Naive B cell (primary cell): Measurements from ENCODE around the gene TAC3. TPM values are rescaled to one million over a fixed set of nuclear protein-coding genes. Genes with fewer than 3 reads are reported as not detected.
"Not testable (repeated sequence)": the region's sequence is repeated elsewhere in the genome, so short reads cannot be mapped to it uniquely, and the experiment has no call there.

ENCODE experiments used
- ATAC-seq, 2 donors: fragments of 150-1000 bp; cut with Tn5 transposase; 2 replicates each; pipeline ENCODE4 v1.10.0; 2021; ENCODE audit warnings: low read depth in 2 of 2, mild to moderate bottlenecking in 2 of 2, moderate library complexity in 2 of 2
- DNase-seq: peaks from one replicate; pipeline ENCODE4 v3.0.0; 2022
- H3K27ac Mint-ChIP-seq, 6 donors: one replicate each; pipeline ENCODE4 v1.8.0; 2020 to 2022; ENCODE audit warnings: mild to moderate bottlenecking in 6 of 6, mixed read lengths in 6 of 6, moderate library complexity in 5 of 6, inconsistent platforms in 2 of 6
- H3K27me3 Mint-ChIP-seq, 3 donors: one replicate each; pipeline ENCODE4 v1.8.0; 2021 to 2022; ENCODE audit warnings: mixed read lengths in 3 of 3, mild to moderate bottlenecking in 1 of 3
- H3K36me3 Mint-ChIP-seq, 2 donors: one replicate each; pipeline ENCODE4 v1.8.0; 2020 to 2022; ENCODE audit warnings: mixed read lengths in 2 of 2, inconsistent platforms in 1 of 2, mild to moderate bottlenecking in 1 of 2
- H3K4me1 Mint-ChIP-seq, 3 donors: one replicate each; pipeline ENCODE4 v1.8.0; 2020 to 2022; ENCODE audit warnings: mixed read lengths in 3 of 3, inconsistent platforms in 1 of 3, mild to moderate bottlenecking in 1 of 3, moderate library complexity in 1 of 3
- H3K4me3 Mint-ChIP-seq, 8 donors: one replicate each; pipeline ENCODE4 v1.8.0; 2020 to 2022; ENCODE audit warnings: mild to moderate bottlenecking in 8 of 8, mixed read lengths in 8 of 8, moderate library complexity in 8 of 8, inconsistent platforms in 2 of 8
- H3K9me3 Mint-ChIP-seq, 7 donors: one replicate each; pipeline ENCODE4 v1.8.0; 2020 to 2022; ENCODE audit warnings: mixed read lengths in 7 of 7, mild to moderate bottlenecking in 5 of 7, inconsistent platforms in 2 of 7, moderate library complexity in 1 of 7
- polyA plus RNA-seq, 6 donors: library from polyadenylated mRNA; unstranded; fragments of 300-500 nt; fragmentation: Illumina TruSeq; gene quantifications; one replicate each; pipeline ENCODE4 v1.2.3, GENCODE V29; 2021; ENCODE audit warnings: low read depth in 6 of 6

TAC3 gene
- polyA plus RNA-seq, 6 donors from 2014 or later = not detected

DNA sequence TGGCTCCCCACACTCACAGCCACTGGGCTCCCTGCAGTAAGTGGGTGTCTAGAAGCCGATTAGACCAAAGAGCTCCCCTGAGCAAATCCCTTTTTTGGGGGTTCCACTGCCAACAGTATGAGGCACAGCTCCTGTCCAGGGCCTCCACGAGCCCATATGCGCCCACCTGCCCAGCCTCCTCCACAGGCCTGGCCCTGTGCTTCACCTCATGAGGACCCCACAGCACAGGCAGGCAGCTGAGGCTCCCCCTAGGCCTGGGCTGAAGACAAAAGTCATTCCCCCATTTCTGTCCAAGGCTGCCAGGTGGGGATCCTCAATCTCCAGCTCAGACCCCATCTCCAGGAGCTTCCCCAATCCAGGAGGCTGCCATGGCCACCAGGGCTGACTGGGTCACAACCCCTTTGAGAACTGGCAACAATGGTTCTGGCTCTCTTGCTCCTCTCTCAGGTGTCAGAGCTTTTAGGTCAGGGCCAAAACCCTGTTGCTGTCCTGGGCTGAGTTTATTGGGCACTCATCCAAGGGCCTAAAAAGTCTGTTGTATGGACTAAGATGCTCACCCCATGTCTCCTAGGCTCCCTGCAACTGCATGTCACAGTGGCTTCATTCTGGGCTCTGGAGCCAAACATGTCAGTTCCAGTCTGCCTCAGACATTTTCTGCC, 33.6 kb downstream of the TAC3 start:
- H3K27ac Mint-ChIP-seq, H3K9me3 Mint-ChIP-seq, ATAC-seq, H3K27me3 Mint-ChIP-seq, H3K4me3 Mint-ChIP-seq, H3K4me1 Mint-ChIP-seq, H3K36me3 Mint-ChIP-seq, DNase-seq: not testable (repeated sequence)

DNA sequence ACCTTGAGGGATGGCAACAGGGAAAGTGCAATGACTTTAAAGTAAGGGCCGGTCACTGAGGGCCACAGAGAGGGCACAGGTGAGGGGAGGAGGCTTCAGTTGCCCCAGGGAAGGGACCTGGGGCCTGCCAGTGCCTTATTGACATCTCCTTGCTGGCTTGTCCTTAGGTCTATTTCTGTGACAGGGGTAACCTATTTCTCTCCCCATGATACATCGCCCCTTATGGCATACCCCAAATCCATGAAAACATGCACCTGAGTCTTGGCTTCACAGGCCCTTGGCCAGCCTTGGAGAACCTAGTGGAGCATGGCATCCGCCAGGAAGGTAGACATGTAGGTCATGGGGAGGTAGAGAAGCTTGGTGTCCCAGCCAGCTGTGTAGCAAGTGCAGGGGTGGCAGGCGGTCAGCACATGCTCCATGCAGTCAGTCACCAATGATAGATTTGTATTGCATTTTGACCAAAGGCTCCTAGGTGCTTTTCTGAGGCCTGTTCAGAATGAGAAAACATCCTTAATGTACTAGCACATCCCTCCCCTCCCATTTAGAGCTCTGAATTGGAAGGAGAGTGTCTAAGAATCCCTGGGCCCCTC, 35.3 kb downstream of the TAC3 start:
- H3K27ac Mint-ChIP-seq = no peak overlapping the region

DNA sequence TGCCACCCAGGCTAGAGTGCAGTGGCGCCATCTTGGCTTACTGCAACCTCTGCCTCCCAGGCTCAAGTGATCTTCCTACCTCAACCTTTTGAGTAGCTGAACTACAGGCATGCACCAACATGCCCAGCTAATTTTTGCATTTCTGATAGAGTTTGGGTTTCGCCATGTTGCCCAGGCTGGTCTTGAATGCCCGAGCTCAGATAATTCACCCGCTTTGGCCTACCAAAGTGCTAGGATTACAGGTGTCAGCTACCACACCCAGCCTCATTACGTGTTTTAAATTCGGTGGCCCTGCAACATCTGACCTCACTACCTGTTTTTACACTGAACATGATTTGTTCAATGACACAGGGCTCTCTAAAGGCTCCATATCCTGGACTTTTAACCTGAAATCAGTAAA, 36.1 kb downstream of the TAC3 start:
- ATAC-seq (no peak), DNase-seq (no peak)
- H3K4me3 Mint-ChIP-seq = no peak overlapping the region
- no peaks in the 10 kb centered on the region for H3K27me3 Mint-ChIP-seq
- no peaks in the 10 kb centered on the region for H3K4me1 Mint-ChIP-seq
- peak overlapping the region in 1 of 6 donors; percentile 49 for H3K27ac Mint-ChIP-seq
- no peaks in the 10 kb centered on the region for H3K36me3 Mint-ChIP-seq
- H3K9me3 Mint-ChIP-seq = peaks cover 0 to 2% (median 0%) of the 10 kb centered on the region in 7 donors

More for the DNA sequence above, 35.3 kb downstream of the TAC3 start:
- no peak overlapping the region for H3K4me3 Mint-ChIP-seq
- DNase-seq = no peak
- H3K27me3 Mint-ChIP-seq = no peaks in the 10 kb centered on the region
- H3K9me3 Mint-ChIP-seq = peaks cover 0 to 2% (median 0%) of the 10 kb centered on the region in 7 donors
- no peaks in the 10 kb centered on the region for H3K36me3 Mint-ChIP-seq
- H3K4me1 Mint-ChIP-seq = no peaks in the 10 kb centered on the region
- ATAC-seq = no peak

DNA sequence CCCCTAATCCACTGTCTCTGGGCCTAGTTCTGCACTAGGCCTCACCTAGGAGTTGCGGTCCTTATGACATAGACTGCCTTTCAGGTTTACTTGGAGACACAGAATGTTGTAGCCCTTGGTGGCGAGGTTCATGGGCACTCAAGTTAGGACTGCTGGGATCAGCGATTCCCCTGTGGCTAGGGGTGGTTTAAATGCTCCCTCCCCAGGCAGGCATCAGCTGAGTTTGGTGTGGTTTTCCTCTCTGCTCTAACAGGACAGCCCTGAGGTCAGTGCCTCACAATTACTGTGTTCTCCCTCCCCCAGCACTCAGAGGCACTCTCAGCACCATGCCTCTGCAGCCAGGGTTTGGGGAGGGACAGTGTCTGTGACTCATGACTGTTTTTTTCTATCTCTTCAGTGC, 36.7 kb downstream of the TAC3 start:
- Mint-ChIP-seq H3K4me3 (no peak overlapping the region), H3K36me3 (no peaks in the 10 kb centered on the region), H3K27ac (peak overlapping the region in 1 of 6 donors; percentile 37), H3K27me3 (no peaks in the 10 kb centered on the region), H3K4me1 (no peaks in the 10 kb centered on the region), H3K9me3 (peaks cover 0 to 2% (median 0%) of the 10 kb centered on the region in 7 donors)
- no peak for ATAC-seq
- DNase-seq = no peak

DNA sequence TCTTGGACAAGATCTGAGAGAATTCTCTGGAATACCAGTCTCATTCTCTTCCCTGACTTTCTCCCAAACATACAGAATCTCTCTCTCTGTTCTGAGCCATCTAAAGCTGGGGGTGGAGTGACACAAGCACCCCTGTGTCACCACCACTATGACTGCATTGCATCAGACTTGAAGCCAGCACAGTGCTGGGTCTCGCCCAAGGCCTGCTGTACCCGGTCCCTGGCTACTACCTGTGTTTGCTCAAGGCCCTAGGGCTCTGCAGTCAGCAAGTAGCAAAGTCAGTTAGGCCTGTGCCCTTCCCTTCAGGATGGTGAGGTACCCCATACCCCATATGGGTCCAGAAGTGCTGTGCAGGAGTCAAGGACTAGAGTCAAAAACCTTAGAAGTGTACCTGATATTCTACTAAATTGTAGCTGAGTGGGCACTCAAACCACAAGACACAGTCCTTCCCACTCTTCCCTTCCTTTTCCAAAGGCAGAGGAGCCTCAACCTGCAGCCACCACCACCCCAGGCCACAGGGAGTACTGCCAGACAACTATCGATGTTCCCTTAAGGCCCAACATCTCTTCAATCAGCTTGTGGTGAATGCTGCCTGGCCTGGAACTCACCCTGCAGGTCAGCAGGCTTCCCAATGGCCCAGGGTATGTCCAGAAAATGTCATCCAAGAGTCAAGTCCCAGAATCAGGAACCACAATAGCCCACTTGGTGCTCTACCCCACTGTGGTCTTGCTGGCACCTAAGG, 37.8 kb downstream of the TAC3 start:
- Mint-ChIP-seq H3K4me3 (no peak overlapping the region), H3K27ac (peak overlapping the region in 1 of 6 donors; percentile 38), H3K4me1 (no peaks in the 10 kb centered on the region), H3K36me3 (no peaks in the 10 kb centered on the region), H3K27me3 (no peaks in the 10 kb centered on the region), H3K9me3 (peaks cover 0 to 2% (median 0%) of the 10 kb centered on the region in 7 donors)
- ATAC-seq (no peak), DNase-seq (no peak)

DNA sequence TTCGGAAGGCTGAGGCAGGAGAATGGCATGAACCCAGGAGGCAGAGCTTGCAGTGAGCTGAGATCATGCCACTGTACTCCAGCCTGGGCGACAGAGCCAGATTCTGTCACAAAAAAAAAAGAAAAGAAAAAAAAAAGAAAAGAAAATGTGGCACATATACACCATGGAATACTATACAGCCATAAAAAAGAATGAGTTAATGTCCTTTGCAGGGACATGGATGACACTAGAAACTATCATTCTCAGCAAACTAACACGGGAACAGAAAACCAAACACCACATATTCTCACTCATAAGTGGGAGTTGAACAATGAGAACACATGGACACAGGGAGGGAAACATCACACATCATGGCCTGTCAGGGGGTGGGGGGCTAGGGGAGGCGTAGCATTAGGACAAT, 39.0 kb downstream of the TAC3 start:
- H3K4me3 Mint-ChIP-seq, DNase-seq, H3K4me1 Mint-ChIP-seq, ATAC-seq, H3K27ac Mint-ChIP-seq, H3K9me3 Mint-ChIP-seq, H3K27me3 Mint-ChIP-seq, H3K36me3 Mint-ChIP-seq: not testable (repeated sequence)

DNA sequence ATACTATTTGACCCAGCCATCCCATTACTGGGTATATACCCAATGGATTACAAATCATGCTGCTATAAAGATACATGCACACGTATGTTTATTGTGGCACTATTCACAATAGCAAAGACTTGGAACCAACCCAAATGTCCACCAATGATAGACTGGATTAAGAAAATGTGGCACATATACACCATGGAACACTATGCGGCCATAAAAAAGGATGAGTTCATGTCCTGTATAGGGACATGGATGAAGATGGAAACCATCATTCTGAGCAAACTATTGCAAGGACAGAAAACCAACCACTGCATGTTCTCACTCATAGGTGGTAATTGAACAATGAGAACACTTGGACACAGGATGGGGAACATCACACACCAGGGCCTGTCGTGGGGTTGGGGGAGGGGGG, 42.1 kb downstream of the TAC3 start:
- peaks cover 4 to 18% (median 11%) of the 10 kb centered on the region in 3 donors for H3K27me3 Mint-ChIP-seq
- H3K27ac Mint-ChIP-seq, H3K36me3 Mint-ChIP-seq, H3K4me1 Mint-ChIP-seq, H3K4me3 Mint-ChIP-seq, DNase-seq, ATAC-seq, H3K9me3 Mint-ChIP-seq: not testable (repeated sequence)

DNA sequence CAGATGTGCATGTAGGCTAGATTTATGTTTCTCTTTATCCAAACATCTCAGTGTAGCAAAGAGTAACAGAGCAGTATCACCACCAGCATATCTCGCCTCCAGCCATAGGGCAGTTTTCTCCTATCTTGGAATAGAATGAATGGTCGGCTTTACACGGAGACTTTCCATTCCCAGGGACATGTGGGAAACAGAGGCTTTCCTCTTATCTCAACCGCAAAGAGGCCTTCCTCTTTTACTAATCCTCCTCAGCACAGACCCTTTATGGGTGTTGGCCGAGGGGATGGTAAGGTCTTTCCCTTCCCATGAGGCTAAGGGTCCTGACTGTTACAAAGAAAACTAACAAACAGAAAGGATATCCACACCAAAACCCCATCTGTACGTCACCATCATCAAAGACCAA, 47.4 kb downstream of the TAC3 start:
- ATAC-seq, H3K4me3 Mint-ChIP-seq, H3K36me3 Mint-ChIP-seq, H3K27ac Mint-ChIP-seq, DNase-seq, H3K4me1 Mint-ChIP-seq: not testable (repeated sequence)
- Mint-ChIP-seq H3K9me3 (peaks cover 0 to 12% (median 0%) of the 10 kb centered on the region in 7 donors), H3K27me3 (peaks cover 8 to 20% (median 12%) of the 10 kb centered on the region in 3 donors)

DNA sequence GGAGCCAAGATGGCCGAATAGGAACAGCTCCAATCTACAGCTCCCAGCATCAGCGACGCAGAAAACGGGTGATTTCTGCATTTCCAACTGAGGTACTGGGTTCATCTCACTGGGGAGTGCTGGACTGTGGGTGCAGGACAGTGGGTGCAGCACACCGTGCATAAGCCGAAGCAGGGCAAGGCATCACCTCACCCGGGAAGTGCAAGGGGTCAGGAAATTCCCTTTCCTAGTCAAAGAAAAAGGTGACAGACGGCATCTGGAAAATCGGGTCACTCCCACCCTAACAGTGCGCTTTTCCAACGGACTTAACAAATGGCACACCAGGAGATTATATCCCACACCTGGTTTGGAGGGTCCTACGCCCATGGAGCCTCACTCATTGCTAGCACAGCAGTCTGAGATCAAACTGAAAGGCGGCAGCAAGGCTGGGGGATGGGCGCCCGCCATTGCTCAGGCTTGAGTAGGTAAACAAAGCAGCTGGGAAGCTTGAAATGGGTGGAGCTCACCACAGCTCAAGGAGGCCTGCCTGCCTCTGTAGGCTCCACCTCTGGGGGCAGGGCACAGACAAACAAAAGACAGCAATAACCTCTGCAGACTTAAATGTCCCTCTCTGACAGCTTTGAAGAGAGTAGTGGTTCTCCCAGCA, 50.2 kb downstream of the TAC3 start:
- not testable (repeated sequence) for H3K4me1 Mint-ChIP-seq, H3K27ac Mint-ChIP-seq, H3K4me3 Mint-ChIP-seq, ATAC-seq, H3K36me3 Mint-ChIP-seq, DNase-seq
- H3K27me3 Mint-ChIP-seq = peaks cover 12 to 24% (median 21%) of the 10 kb centered on the region in 3 donors
- peaks cover 0 to 21% (median 6%) of the 10 kb centered on the region in 7 donors for H3K9me3 Mint-ChIP-seq

DNA sequence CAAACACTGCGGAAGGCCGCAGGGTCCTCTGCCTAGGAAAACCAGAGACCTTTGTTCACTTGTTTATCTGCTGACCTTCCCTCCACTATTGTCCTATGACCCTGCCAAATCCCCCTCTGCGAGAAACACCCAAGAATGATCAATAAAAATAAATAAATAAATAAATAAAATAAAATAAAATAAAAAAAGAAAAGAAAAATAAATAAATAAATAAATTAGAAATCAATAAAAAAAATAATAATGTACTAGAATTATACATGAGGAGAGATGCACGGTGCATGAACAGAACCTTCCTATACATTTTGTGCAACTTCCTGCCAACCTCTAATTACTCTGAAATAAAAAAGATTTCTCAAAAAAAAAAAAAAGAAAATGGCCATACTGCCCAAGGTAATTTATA, 51.2 kb downstream of the TAC3 start:
- H3K4me1 Mint-ChIP-seq, ATAC-seq, DNase-seq, H3K4me3 Mint-ChIP-seq, H3K27ac Mint-ChIP-seq, H3K36me3 Mint-ChIP-seq: not testable (repeated sequence)
- H3K27me3 Mint-ChIP-seq = peaks cover 12 to 28% (median 16%) of the 10 kb centered on the region in 3 donors
- H3K9me3 Mint-ChIP-seq = peaks cover 0 to 21% (median 6%) of the 10 kb centered on the region in 7 donors

DNA sequence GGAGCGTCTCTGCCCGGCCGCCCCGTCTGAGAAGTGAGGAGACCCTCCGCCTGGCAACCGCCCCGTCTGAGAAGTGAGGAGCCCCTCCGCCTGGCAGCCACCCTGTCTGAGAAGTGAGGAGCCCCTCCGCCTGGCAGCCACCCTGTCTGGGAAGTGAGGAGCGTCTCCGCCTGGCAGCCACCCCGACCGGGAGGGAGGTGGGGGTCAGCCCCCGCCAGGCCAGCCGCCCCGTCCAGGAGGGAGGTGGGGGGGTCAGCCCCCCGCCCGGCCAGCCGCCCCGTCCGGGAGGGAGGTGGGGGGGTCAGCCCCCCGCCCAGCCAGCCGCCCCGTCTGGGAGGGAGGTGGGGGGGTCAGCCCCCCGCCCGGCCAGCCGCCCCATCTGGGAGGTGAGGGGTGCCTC, 52.8 kb downstream of the TAC3 start:
- Mint-ChIP-seq H3K36me3 (peaks cover 0 to 12% of the 10 kb centered on the region in 2 donors), H3K27me3 (peaks cover 14 to 30% (median 16%) of the 10 kb centered on the region in 3 donors), H3K9me3 (peaks cover 0 to 28% (median 8%) of the 10 kb centered on the region in 7 donors)
- H3K4me1 Mint-ChIP-seq, H3K4me3 Mint-ChIP-seq, DNase-seq, H3K27ac Mint-ChIP-seq, ATAC-seq: not testable (repeated sequence)

DNA sequence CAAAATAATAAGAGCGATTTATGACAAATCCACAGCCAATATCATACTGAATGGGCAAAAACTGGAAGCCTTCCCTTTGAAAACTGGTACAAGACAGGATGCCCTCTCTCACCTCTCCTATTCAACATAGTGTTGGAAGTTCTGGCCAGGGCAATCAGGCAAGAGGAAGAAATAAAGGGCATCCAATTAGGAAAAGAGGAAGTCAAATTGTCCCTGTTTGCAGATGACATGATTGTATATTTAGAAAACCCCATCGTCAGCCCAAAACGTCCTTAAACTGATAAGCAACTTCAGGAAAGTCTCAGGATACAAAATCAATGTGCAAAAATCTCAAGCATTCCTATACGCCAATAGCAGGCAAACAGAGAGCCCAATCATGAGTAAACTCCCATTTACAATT, 54.1 kb downstream of the TAC3 start:
- not testable (repeated sequence) for H3K27ac Mint-ChIP-seq, ATAC-seq, H3K4me3 Mint-ChIP-seq, H3K4me1 Mint-ChIP-seq, DNase-seq
- Mint-ChIP-seq H3K9me3 (peaks cover 0 to 38% (median 16%) of the 10 kb centered on the region in 7 donors), H3K27me3 (peaks cover 15 to 40% (median 24%) of the 10 kb centered on the region in 3 donors), H3K36me3 (peaks cover 7 to 20% of the 10 kb centered on the region in 2 donors)
